Endothelial cell (in vitro differentiated cells): ENCODE results near the gene LGALS1. TPM values are rescaled to one million over a fixed set of nuclear protein-coding genes. Genes with fewer than 3 reads are reported as not detected.

Source experiments
- DNase-seq: peaks from one replicate; pipeline ENCODE4 v3.0.0; 2021; ENCODE audit warnings: low spot score
- H3K27ac Mint-ChIP-seq: one replicate; pipeline ENCODE4 v1.8.0; 2021; ENCODE audit warnings: mixed read lengths, inconsistent platforms; ENCODE audit not compliant: unreplicated experiment
- H3K27me3 Mint-ChIP-seq: one replicate; pipeline ENCODE4 v1.8.0; 2021; ENCODE audit warnings: mild to moderate bottlenecking, moderate library complexity, mixed read lengths, inconsistent platforms; ENCODE audit not compliant: unreplicated experiment
- H3K36me3 Mint-ChIP-seq: one replicate; pipeline ENCODE4 v1.8.0; 2021; ENCODE audit warnings: mild to moderate bottlenecking, low read depth, mixed read lengths, inconsistent platforms; ENCODE audit not compliant: unreplicated experiment
- H3K4me1 Mint-ChIP-seq: one replicate; pipeline ENCODE4 v1.8.0; 2021; ENCODE audit warnings: mild to moderate bottlenecking, mixed read lengths, inconsistent platforms; ENCODE audit not compliant: unreplicated experiment
- H3K4me3 Mint-ChIP-seq: one replicate; pipeline ENCODE4 v1.8.0; 2021; ENCODE audit warnings: mild to moderate bottlenecking, mixed read lengths, inconsistent platforms; ENCODE audit not compliant: unreplicated experiment
- H3K9me3 Mint-ChIP-seq: one replicate; pipeline ENCODE4 v1.8.0; 2021; ENCODE audit warnings: mixed read lengths, inconsistent platforms; ENCODE audit not compliant: unreplicated experiment
- total RNA-seq: library from RNA; stranded (reverse); fragmentation: NEBNext Ultra II Directional; extraction: Animal tissue kit (Norgen Biotek cat#: 25700); gene quantifications from one replicate; pipeline ENCODE4 v1.2.1, GENCODE V29; 2021; ENCODE audit not compliant: unreplicated experiment
- TF ChIP-seq, protein P1 (sequence below): fragments of 200-600 bp; sonication (generic); IDR thresholded peaks from one replicate; pipeline ENCODE4 v1.5.0; 2021; ENCODE audit warnings: antibody characterized with exemption; ENCODE audit not compliant: unreplicated experiment

Gene LGALS1
- total RNA-seq, 1 donor from 2014 or later: 18.6 TPM

DNA sequence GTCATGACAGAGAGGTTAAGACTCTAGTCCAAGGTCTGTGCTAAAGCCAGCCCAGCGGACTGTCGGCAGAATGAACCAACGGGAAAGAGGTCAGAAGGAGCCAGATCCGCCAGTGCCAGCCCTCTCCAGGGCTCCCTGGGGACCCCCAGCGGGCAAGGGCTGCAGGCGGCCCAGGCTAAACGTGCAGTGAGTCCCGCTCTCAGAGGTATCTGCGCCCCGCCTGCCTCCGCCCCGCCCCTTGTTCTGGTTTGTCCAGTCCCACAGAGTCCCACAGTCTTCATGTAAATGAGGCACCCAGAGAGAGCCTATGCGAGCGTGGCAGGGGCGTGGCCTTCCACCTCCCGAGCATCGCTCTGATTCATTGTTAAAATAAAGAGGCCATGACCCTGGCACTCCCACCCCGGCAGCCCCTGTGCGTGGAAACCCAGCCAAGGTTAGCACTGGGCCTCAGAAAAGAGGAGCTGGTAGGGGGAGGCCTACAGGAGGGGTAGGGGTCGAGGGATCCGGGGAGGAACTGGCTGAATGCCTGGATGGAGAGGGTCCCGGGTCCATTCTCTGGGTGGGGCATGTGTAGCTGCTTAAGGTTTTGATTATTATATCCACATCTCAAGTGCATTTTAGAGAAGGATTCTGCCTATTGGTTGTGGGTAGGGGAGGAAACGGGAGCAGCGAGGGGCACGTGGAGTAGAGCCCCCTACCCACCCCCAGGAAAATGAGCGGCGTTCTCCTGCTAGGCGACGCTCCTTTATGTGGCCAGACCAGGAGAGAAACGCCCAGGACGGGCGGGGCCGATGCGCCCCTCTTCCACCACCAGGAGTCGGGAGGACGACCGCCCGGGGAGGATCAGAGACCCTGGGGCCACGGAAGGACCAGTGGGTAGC lies 21.5 kb downstream of the LGALS1 start, which contains the start of gene TRIOBP:
Gene TRIOBP (plus strand): TSS at position 392 of the 881 bp plus-strand sequence. CDS start 4,318 bp downstream, outside the sequence.
- peak; percentile 96 for DNase-seq
- Mint-ChIP-seq H3K27ac (no peak within 1 kb of the TSS), H3K9me3 (no peaks in the 10 kb centered on the region)

DNA sequence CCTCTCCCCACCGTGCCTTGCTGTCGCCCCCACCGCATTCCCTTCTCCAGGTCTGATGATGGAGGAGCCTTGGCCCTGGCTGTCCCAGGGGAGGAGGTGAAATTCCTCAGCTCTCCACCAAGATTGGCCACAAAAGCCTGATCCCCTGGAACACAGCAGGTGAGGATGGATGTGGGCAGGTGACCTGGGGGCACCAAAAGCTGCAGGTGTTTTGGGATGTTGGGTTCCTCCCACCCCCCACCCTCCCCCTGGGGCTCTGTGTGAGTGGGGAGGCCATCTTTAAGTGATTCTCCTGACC lies 22.1 kb downstream of the LGALS1 start:
- Mint-ChIP-seq H3K27me3 (peaks cover 5% of the 10 kb centered on the region), H3K4me3 (no peak overlapping the region), H3K9me3 (no peaks in the 10 kb centered on the region), H3K36me3 (peaks cover 5% of the 10 kb centered on the region), H3K4me1 (peaks cover 3% of the 10 kb centered on the region), H3K27ac (no peak overlapping the region)
- no peak for DNase-seq
- TF ChIP-seq, protein P1, sequence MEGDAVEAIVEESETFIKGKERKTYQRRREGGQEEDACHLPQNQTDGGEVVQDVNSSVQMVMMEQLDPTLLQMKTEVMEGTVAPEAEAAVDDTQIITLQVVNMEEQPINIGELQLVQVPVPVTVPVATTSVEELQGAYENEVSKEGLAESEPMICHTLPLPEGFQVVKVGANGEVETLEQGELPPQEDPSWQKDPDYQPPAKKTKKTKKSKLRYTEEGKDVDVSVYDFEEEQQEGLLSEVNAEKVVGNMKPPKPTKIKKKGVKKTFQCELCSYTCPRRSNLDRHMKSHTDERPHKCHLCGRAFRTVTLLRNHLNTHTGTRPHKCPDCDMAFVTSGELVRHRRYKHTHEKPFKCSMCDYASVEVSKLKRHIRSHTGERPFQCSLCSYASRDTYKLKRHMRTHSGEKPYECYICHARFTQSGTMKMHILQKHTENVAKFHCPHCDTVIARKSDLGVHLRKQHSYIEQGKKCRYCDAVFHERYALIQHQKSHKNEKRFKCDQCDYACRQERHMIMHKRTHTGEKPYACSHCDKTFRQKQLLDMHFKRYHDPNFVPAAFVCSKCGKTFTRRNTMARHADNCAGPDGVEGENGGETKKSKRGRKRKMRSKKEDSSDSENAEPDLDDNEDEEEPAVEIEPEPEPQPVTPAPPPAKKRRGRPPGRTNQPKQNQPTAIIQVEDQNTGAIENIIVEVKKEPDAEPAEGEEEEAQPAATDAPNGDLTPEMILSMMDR: no peak

More for the DNA sequence above, 21.5 kb downstream of the LGALS1 start, which contains the start of gene TRIOBP:
- H3K4me3 Mint-ChIP-seq: peak within 1 kb of the TSS; percentile 89
- H3K4me1 Mint-ChIP-seq: peaks cover 3% of the 10 kb centered on the region
- peaks cover 10% of the 10 kb centered on the region for H3K36me3 Mint-ChIP-seq
- TF ChIP-seq, protein P1: no peak
- peaks cover 3% of the 10 kb centered on the region for H3K27me3 Mint-ChIP-seq

DNA sequence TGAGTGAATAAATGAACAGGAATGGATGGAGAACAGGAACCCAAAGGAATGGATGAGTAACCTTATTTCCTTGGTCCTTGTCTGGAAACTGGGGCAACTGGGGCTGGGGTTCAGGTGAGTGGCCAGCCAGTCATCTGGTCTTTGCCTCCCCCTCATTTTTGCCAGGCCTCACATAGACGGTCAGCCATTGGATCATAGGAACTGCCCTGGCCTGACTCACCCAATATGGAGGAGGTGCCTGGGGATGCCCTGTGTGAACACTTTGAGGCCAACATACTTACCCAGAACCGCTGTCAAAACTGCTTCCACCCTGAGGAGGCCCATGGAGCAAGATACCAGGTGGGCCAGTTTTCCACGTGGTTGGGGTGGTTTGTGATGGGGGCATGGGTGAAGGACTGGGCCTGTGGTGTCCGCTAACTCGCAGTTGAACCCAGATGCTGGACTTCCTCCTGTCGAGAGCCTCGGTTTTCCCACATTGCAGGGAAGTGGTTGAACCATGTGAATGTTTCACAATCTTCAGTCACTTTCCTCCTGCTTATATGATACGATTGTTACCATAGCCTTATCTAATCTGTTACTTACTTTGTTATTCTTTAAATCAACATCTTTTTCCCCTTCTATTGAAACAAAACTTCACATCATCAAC lies 25.8 kb downstream of the LGALS1 start:
- H3K27ac Mint-ChIP-seq: no peak overlapping the region
- peaks cover 6% of the 10 kb centered on the region for H3K27me3 Mint-ChIP-seq
- H3K4me3 Mint-ChIP-seq: no peak overlapping the region
- H3K9me3 Mint-ChIP-seq: no peaks in the 10 kb centered on the region
- H3K36me3 Mint-ChIP-seq: peaks cover 16% of the 10 kb centered on the region
- DNase-seq: no peak
- TF ChIP-seq, protein P1: no peak
- peaks cover 6% of the 10 kb centered on the region for H3K4me1 Mint-ChIP-seq

DNA sequence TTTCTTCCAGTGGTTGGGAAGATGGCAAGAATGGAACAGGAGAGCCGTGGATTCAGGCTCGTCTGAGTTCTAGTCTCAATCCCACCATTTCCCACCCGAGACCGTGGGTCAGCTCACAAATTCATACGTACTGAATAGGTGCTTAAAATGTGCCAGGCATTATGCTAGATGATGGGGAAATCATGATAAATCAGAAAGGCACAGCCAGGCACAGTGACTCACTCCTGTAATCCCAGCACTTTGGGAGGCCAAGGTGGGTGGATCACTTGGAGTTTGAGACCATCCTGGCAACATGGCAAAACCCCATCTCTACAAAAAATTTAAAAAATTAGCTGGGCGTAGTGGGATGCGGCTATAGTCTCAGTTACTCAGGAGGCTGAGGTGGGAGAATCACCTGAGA lies 28.5 kb downstream of the LGALS1 start:
- Mint-ChIP-seq H3K9me3 (no peaks in the 10 kb centered on the region), H3K4me3 (no peak overlapping the region), H3K36me3 (peaks cover 16% of the 10 kb centered on the region), H3K27me3 (peaks cover 3% of the 10 kb centered on the region), H3K27ac (no peak overlapping the region), H3K4me1 (peaks cover 8% of the 10 kb centered on the region)
- DNase-seq: no peak
- TF ChIP-seq, protein P1: no peak

DNA sequence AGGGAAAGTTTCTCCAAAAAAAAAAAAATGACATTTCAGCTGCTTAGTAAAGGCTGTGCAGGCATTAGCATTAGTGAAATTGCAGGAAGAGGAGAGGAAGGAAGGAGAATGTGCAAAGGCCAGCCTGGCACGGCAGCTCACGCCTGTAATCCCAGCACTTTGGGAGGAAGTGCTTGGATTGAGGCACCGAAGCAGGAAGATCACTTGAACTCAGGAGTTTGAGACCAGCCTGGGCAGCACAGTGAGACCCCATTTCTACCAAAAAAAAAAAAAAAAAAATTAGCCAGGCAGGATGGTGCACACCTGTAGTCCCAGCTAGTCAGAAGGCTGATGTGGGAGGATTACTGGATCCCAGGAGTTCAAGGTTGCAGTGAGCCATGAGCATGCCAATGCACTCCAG lies 29.2 kb downstream of the LGALS1 start:
- Mint-ChIP-seq H3K27ac (no peak overlapping the region), H3K27me3 (peaks cover 3% of the 10 kb centered on the region), H3K36me3 (peaks cover 16% of the 10 kb centered on the region), H3K9me3 (no peaks in the 10 kb centered on the region), H3K4me1 (peaks cover 8% of the 10 kb centered on the region), H3K4me3 (no peak overlapping the region)
- DNase-seq: no peak
- TF ChIP-seq, protein P1: no peak
